Stimulated activated naive CD4-positive, alpha-beta T cell (primary cell): ENCODE data around the gene TMEM25.
"Not testable (repeated sequence)": the region's sequence is repeated elsewhere in the genome, so short reads cannot be mapped to it uniquely, and the experiment has no call there.

Experiments
- DNase-seq, 6 experiments: peaks; one replicate each; lab custom pipeline; 2025; lab: John Stamatoyannopoulos, UW

TMEM25 gene

DNA sequence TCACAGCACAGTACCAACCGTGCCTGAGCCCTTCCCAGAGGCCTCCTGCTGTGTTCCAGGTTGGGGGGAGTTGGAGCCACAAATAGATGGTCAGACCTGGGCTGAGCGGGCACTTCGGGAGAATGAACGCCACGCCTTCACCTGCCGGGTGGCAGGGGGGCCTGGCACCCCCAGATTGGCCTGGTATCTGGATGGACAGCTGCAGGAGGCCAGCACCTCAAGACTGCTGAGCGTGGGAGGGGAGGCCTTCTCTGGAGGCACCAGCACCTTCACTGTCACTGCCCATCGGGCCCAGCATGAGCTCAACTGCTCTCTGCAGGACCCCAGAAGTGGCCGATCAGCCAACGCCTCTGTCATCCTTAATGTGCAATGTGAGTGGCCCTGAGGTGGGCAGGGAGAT is 1.1 kb downstream of the TMEM25 start:
- no peak for DNase-seq

DNA sequence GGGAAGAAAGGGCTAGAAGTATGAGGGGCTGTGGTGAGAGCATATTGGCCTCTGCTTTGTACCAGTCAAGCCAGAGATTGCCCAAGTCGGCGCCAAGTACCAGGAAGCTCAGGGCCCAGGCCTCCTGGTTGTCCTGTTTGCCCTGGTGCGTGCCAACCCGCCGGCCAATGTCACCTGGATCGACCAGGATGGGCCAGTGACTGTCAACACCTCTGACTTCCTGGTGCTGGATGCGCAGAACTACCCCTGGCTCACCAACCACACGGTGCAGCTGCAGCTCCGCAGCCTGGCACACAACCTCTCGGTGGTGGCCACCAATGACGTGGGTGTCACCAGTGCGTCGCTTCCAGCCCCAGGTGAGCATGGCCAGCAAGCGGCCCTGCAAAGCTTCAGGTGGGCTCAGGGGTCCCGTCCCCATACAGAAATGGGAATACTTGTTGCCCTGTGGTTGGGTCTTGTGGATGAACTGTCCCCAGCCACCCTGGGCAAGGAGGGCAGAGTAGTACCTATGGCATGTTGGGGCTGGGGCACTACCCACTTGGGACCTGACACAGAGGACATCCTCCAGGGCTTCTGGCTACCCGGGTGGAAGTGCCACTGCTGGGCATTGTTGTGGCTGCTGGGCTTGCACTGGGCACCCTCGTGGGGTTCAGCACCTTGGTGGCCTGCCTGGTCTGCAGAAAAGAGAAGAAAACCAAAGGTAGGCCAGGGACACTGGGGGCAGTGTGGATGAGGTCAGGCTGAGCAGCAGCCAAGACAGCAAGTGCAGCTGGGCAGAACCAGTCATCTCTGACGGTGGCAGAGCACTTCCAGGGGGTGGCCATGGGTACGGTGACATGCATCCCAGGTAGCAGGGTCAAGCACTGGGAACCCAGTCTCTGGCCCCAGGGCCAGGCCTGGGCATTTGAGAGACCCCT is 2.1 kb downstream of the TMEM25 start:
- DNase-seq: no peak

DNA sequence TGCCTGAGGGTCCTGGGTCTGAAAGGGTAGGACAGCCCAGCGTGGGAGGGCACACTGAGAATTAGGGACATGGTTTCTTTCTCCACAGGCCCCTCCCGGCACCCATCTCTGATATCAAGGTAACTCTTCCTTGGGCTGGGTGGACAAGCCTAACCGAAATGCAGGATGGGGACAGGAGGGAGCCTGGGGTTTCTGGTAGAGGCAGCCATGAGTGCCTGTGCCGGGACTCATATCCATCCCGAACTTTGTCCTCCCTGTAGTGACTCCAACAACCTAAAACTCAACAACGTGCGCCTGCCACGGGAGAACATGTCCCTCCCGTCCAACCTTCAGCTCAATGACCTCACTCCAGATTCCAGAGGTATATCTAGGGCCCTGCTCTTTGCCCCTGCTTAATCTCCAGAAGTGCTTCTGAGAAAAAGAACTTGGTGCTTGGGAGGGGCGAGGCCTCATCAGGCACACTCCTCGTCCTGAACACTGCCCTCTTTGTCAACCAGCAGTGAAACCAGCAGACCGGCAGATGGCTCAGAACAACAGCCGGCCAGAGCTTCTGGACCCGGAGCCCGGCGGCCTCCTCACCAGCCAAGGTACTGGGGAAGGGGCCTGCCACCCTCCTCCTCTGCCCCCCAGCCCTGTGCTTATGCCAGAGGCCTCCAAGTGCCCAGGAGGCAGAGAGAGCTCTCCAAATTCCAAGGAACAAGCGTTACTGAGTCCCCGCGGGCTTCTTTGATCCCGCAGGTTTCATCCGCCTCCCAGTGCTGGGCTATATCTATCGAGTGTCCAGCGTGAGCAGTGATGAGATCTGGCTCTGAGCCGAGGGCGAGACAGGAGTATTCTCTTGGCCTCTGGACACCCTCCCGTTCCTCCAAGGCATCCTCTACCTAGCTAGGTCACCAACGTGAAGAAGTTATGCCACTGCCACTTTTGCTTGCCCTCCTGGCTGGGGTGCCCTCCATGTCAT is 3.1 kb downstream of the TMEM25 start:
- DNase-seq: no peak

DNA sequence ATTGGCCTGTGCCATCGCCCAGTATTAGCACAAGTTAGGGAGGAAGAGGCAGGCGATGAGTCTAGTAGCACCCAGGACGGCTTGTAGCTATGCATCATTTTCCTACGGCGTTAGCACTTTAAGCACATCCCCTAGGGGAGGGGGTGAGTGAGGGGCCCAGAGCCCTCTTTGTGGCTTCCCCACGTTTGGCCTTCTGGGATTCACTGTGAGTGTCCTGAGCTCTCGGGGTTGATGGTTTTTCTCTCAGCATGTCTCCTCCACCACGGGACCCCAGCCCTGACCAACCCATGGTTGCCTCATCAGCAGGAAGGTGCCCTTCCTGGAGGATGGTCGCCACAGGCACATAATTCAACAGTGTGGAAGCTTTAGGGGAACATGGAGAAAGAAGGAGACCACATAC is 4.3 kb downstream of the TMEM25 start:
- no peak for DNase-seq

DNA sequence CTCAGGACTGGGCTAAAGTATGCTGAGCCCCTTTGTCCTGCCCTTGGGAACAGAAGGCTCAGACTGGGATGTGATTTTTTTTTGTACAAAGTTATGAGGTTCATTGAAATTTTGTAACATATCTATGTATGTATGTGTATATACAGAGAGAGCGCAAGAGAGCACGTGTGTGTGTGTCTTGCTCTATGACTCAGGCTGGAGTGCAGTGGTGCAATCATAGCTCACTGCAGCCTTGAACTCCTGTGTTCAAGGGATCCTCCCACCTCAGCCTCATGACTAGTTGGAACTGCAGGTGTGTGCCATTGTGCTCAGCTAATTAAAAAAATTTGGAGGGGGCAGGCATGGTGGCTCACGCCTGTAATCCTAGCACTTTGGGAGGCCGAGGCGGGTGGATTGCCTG is 5.7 kb downstream of the TMEM25 start:
- DNase-seq: no peak

DNA sequence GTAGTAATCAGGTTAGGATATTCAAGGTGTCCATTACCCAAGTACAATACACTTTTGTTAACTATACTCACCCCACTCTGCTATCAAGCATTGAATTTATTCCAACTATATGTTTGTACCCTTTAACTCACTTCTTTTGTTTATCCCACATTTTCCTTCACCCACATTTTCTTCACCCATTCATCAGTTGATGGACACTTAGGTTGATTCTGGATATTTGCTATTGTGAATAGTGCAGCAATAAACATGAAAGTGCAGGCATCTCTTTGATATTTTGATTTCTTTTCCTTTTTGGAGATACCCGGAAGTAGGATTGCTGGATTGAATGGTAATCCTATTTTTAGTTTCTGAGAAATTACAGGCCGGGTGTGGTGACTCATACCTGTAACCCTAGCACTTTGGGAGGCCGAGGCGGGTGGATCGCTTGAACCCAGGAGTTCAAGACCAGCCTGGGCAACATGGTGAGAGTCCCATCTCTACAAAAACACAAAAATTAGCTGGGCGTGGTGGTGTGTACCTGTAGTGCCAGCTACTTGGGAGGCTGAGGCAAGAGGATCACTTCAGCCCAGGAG is 6.5 kb downstream of the TMEM25 start:
- no peak for DNase-seq

DNA sequence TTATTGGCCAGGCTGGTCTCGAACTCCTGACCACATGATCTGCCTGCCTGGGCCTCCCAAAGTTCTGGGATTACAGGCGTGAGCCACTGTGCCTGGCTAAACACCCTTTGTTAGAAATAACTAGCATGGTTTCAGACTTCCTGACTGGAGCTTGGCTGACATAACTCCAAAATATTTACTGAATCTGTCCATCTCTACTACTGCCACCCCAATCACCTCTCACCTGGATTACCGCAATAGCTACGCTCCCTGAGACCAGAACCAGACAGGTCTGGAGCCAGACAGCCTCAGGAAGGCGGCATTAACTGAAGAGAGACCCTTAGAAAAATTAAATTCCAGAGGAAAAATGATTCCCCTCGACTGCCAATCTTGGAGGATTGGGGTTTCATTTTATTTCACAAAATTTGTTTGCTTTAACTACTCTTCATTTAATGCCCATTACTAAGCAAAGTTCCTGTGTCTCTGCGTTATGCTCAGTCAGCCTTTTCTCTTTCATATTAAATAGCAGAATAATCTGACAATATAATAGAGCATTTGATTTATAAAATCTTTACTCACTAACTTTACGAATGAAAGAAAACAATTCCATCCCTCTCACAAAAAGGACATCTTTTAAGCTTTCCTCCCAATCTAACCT is 13.1 kb downstream of the TMEM25 start:
- DNase-seq: no peak

DNA sequence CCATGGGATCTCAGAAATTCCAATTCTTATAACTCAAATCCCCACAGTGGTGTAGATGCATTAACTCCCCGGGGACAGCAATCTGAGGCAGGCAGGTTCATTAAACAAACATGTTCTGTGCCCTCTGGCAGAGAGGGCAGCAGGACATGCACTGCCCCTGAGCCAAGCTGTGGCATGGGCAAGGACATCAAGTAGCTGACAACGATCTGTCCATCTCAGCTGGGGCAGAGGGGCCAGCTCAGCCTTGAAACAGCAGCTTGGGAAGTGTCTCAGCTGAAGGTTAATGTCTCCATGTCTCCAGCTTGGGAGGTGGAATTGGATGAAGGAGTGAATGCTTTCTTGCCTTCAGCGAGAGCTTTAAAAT is 13.6 kb downstream of the TMEM25 start:
- DNase-seq: no peak

DNA sequence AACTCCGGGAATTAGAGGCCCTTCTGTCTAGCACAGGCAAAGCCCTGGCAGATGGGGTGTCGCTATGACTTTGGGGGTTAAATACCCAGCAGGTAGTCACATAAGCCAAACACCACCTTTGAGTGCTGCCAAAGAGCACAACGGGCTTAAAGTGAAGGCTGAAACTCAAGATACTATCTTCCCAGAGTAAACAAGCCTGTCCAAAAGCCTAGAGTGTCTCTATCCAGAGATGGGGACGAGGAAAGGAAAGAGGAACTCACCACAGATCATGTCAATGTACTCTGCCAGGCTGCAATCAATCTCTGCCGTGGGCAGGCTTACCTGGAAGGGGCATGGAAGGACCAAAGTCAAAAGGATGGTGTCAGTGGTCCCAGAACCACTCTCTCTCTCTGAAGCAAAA is 14.5 kb downstream of the TMEM25 start:
- DNase-seq: no peak

DNA sequence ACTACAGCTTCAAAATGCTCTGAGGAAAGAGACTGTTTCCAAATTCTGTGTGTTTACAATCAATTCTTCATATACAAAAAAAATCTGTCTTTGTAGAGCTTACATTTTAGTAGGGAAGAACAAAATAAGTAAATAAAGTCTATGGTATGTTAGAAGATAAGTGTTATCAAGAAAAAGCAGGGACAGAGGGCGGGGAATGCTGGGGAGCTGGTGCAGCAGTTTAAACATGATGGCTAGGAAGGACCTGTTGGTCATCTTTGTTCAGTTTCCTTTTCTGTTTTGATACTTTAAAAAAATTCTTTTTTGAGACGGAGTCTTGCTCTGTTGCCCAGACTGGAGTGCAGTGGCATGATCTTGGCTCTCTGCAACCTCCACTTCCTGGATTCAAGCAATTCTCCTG is 16.1 kb downstream of the TMEM25 start:
- DNase-seq: no peak

DNA sequence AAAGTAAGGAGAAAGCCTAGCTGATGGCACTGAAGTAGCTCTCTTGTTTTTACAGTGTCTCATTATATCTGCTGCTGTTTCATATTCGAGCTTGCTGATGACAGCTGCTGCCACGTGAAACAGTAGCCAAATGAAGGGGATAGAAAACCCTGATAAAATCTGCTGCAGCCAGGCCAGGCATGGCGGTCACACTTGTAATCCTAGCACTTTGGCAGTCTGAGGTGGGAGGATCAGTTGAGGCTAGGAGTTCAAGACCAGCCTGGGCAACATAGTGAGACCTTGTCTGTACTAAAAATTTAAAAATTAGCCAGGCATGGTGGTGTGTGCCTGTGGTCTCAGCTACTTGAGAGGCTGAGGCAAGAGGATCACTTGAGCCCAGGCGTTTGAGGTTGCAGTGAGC is 21.3 kb downstream of the TMEM25 start:
- no peak for DNase-seq

DNA sequence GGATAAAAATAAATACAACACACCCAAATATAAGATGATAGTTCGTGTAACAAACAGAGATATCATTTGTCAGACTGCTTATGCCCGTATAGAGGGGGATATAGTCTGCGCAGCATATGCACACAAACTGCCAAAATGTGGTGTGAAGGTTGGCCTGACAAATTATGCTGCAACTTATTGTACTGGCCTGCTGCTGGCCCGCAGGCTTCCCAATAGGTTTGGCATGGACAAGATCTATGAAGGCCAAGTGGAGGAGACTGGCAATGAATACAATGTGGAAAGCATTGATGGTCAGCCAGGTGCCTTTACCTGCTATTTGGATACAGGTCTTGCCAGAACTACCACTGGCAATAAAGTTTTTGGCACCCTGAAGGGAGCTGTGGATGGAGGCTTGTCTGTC is 29.8 kb downstream of the TMEM25 start:
- no peak for DNase-seq

DNA sequence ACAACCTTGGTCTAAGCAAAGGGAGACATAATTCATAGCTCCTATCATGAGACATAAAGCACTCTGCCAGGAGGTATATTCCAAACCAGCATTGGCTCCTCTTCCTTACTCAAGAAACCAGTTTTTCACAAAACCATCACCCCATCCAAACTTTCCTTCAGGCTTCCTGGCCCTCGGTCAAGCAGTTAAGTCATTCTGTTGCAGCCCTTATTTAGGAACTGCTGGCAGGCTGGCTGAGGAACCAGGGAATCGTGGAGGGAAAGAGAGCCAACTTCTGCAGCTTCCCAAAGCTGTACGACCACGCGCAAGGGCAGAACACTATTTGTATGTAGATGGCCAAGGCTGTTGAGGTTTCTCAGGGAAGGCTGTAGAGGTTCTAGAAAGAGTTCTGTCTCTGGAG is 34.1 kb downstream of the TMEM25 start:
- no peak for DNase-seq

DNA sequence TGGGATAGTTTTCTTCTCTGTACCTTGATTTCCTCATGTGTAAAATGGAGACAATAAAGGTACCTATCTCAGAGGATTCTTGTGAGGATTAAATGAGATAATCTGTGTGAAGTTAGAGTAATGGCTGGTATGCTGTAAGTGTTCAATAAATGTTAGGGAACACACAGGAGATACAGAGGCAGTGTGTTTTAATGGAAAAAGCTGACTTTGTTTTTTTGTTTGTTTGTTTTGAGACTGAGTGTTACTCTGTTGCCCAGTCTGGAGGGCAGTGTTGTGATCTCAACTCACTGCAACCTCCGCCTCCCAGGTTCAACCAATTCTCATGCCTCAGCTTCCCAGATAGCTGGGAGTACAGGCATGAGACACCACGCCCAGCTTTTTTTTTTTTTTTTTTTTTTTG is 38.7 kb downstream of the TMEM25 start:
- no peak for DNase-seq

DNA sequence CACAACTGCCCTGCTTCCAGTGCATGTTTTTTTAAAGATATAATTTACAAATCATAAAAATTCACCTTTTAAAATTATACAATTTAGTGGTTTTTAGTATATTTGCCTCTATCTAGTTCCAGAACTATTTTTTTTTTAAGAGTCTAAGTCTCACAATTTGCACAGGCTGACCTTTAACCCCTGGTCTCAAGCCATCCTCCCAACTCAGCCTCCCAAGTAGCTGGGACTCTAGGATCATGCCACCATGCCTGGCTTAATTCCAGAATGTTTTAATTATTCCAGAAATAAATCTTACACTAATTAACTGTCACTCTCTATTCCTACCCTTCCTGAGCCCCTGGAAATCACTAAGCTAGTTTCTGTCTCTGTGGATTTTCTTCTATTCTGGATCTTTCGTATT is 39.8 kb downstream of the TMEM25 start:
- DNase-seq: no peak

DNA sequence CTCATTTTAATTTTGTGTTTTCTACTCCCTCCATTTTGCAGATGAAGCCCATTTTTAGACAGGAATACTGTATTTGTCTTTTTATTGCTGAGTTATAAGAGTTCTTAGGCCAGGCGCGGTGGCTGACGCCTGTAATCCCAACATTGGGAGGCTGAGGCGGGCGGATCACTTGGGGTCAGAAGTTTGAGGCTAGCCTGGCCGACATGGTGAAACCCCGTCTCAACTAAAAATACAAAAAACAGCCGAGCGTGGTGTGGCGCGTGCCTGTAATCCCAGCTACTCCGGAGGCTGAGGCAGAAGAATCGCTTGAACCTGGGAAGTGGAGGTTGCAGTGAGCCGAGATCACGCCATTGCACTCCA is 40.7 kb downstream of the TMEM25 start:
- DNase-seq: peak in 1 of 6 experiments; percentile 38

DNA sequence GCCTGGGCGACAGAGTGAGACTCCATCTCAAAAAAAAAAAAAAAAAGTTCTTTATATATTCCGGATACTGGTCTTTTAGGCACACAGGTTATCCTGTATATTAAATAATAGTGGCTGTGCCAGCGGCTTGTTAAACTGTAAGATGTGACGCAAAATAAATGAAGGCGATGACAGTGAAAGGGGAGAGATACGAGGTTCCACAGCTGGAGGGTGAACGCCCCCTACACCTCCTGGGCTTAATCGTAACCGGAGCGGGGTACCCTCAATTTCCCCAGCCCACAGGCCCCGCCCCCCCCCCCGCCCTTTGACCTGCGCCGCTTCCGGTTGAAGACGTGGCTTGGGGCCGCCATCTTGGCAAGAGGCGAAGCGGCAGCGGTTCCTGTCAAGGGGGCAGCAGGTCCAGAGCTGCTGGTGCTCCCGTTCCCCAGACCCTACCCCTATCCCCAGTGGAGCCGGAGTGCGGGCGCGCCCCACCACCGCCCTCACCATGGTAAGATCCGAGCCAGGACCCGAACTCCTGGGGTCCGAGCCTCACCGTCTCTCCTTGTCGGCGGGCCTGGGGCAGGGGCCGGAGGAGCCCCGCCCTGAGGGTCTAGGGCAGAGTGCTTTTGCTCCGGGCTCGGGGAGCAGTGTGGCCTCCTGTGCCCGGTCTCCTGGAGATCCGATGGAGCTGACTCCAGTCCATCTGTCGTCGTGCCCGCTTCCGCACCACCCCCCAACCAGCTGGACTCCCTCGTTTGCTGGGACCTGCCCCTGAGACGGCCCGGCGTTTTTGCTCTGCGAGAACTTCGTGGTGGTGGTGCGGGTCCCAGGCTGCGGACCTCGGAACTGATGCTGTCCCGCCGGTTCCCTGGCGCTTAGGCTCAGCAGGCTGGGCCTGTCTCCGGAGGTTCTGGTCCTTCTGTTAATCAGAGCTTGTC is 41.3 kb downstream of the TMEM25 start, which contains the start of gene ARCN1:
Gene ARCN1, plus strand, starts transcription at position 349 of the 920 bp plus-strand sequence. Its CDS starts 139 bp downstream, at position 488.
- DNase-seq: peak; percentile 77 to 88 (median 84)

DNA sequence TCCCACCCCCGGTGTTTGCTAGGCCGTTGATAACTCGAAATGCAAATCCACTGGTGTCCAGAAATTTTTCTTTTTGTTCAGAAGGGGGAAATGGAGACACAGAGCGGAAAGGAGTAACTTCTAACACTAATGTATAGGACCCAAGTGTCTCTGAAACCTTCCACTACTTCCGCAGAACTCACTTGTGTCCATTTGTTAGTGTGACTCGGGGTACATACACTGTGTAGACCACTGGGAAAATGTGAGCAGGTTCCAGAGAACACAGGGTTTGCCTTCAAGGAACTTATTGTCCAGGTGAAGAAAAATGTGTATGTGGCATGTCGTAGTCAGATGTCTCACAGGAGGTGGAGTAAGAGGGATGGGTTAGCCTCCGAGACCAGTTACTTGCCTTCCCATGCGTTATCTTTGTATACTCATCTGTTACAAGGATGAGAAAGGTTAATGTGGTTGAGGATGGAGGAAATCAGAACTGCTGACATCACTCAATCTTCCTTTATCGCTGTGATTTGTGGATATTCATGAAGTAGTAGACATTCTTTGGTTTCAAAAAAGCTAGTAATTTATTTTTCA is 42.1 kb downstream of the TMEM25 start:
- peak in 4 of 6 experiments; percentile 20 to 58 (median 24) for DNase-seq

DNA sequence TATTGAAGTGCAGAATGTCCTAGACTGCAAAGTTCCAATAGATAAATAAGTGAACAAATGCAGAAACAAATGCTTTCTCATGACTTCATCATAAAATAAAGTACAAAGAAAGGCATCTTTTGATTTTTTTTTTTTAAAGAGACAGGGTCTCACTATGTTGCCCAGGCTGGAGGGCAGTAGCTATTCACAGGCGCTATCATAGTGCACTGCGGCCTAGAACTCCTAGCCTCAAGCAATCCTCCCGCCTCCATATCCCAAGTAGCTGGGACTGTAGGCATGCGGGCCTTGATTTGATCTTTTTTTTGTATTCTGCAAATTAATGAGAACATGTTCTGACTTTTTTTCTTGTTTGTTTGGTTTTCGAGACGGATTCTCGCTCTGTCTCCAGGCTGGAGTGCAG is 43.6 kb downstream of the TMEM25 start:
- no peak for DNase-seq

DNA sequence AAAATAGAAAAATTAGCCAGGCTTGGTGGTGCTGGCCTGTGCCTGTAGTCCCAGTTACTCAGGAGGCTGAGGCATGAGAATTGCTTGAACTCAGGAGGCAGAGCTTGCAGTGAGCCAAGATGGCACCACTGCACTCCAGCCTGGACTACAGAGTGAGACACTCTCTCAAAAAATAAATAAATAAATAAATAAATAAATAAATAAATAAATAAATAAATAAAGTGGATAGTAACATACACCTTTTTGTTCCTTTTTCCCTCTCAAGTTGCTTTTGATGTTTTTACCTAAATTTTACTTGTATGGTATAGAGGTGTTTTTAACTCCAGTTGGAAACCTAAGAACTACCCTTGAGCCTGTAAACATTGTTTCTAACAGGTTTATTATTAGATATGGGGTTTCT is 47.0 kb downstream of the TMEM25 start:
- DNase-seq: not testable (repeated sequence)

DNA sequence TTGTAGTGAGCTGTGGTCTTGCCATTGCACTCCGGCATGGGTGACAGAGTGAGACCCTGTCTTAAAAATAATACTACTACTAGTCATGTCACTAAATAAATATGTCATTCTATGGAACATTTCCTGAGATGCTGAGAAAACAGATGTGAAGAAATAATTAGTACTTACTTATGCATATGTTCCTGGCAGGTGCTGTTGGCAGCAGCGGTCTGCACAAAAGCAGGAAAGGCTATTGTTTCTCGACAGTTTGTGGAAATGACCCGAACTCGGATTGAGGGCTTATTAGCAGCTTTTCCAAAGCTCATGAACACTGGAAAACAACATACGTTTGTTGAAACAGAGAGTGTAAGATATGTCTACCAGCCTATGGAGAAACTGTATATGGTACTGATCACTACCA is 50.1 kb downstream of the TMEM25 start:
- DNase-seq: no peak
